ENCODE results near the gene KRT9. TPM values are rescaled to one million over a fixed set of nuclear protein-coding genes. Genes with fewer than 3 reads are reported as not detected.

Gene KRT9
- total and polyA plus RNA-seq, 9 donors, result 0.12 TPM; not detected in 8

DNA sequence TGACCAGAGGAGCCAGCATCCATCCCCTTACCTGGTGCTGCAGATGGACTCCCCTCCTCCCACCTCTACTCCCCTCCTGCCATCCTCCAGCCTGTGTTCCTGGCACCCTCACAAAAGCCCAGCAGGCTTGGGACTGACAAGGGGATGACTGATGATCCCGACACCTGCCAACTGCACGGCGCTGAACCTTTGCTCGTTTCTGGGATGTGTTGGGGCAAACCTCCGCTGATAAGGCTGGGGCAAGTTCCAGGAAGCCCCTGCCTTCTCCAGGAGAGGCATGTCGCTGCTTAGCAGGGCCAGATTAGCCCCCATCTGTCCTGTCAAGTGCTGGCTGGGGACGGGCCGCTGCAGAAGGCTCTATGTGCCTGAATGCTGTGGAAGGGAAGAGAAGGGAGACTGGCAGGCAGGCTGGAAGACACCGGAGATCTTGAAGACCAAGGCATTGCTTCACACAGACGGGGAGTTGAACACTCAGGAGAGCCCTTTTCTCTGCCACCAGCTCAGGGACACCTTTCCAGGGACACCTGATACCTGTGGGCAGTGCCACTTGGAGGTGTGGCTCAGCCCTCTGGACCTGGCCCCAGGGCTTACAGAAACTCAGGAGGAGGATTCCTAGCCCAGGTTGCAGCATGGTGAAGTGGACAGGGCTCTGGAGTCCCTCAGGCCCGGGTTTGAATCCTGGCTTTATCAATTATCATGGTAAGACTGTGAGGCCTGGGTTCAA lies 52.2 kb downstream of the KRT9 start:
- H3K27ac ChIP-seq (ENCODE audit: low read length), result no peak overlapping the region
- no peak for DNase-seq
- H3K4me1 ChIP-seq (ENCODE audit: control insufficient read depth, insufficient read depth, low read length), result peaks cover 10% of the 10 kb centered on the region
- no peaks in the 10 kb centered on the region for H3K9me3 ChIP-seq (replicated peaks; ENCODE audit: control insufficient read depth, low read depth, low read length)
- H3K4me3 ChIP-seq (ENCODE audit: low read length), result no peak overlapping the region
- peaks cover 25% of the 10 kb centered on the region for H3K27me3 ChIP-seq (ENCODE audit: control insufficient read depth, insufficient read depth, low read length)
- no peaks in the 10 kb centered on the region for H3K36me3 ChIP-seq (ENCODE audit: control insufficient read depth, insufficient read depth, low read length)
- WGBS (ENCODE audit: insufficient coverage), result 43% methylated on average over 9 of the region's 11 CpGs

DNA sequence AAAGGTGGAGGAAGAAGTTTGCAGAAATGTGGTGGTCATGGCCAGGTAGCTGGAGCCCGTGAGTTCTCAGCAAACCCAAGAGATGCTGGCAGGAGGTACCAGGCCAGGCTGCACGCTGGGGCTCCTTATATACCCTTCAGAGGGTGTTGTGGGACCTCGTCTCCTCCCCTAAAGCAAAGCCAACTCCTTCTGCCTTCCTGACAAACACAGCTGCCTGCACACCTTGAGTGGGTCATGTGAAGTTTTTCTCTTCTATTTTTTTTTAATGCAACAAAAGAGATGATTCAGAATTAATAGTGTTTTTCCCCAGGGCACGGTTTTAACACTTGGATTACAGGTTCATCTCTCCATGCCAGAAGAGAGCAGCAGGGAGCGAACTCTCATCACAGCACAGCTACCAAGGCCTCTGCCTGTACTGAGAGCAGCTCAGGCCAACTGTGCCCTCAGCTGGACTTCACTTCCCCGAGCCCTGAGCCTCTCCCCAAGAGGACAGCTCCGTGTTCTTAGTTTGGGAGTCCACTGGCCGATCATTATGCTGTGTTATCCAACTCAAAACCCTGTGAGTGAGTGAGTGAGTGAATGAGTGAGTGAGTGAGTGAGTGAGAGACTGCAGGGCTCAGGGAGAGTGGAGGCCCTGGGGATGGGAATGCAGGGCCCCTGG lies 52.9 kb downstream of the KRT9 start, which contains the start of gene KRT15:
KRT15 (minus strand) TSS at position 102 of the 661 bp plus-strand sequence; CDS start at position 39, 63 bp downstream.
- no peaks in the 10 kb centered on the region for H3K36me3 ChIP-seq (ENCODE audit: control insufficient read depth, insufficient read depth, low read length)
- H3K27ac ChIP-seq (ENCODE audit: low read length), result no peak within 1 kb of the TSS
- peaks cover 20% of the 10 kb centered on the region for H3K27me3 ChIP-seq (ENCODE audit: control insufficient read depth, insufficient read depth, low read length)
- 46% methylated on average over 5 of the region's 8 CpGs for WGBS (ENCODE audit: insufficient coverage)
- no peak within 1 kb of the TSS for H3K4me3 ChIP-seq (ENCODE audit: low read length)
- DNase-seq, result no peak
- H3K9me3 ChIP-seq (replicated peaks; ENCODE audit: control insufficient read depth, low read depth, low read length), result no peaks in the 10 kb centered on the region
- peaks cover 10% of the 10 kb centered on the region for H3K4me1 ChIP-seq (ENCODE audit: control insufficient read depth, insufficient read depth, low read length)

DNA sequence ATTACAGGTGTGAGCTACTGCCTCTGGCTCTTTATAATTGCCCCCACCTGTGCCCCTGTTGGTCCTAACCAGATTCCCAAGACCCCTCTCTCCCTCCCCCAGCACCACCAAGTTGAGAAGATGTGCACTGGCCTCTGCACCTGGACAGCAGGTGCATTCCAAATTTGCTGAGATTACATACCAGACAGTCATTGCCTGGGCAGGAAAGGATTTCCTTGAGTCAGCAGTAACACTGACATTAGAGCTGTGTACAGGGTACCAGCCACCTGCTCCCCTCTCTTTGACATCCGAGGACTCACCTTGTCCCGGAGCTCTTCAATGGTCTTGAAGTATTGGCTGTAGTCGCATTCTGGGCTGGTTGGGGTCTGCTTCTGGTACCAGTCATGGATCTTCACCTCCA lies 53.8 kb downstream of the KRT9 start:
- Histone ChIP-seq H3K27me3 (ENCODE audit: control insufficient read depth, insufficient read depth, low read length) (peaks cover 18% of the 10 kb centered on the region), H3K9me3 (replicated peaks; ENCODE audit: control insufficient read depth, low read depth, low read length) (no peaks in the 10 kb centered on the region), H3K27ac (ENCODE audit: low read length) (no peak overlapping the region), H3K4me3 (ENCODE audit: low read length) (no peak overlapping the region), H3K4me1 (ENCODE audit: control insufficient read depth, insufficient read depth, low read length) (peaks cover 10% of the 10 kb centered on the region), H3K36me3 (ENCODE audit: control insufficient read depth, insufficient read depth, low read length) (no peaks in the 10 kb centered on the region)
- WGBS (ENCODE audit: insufficient coverage), result 100% methylated on average over 3 of the region's 3 CpGs
- DNase-seq, result no peak

DNA sequence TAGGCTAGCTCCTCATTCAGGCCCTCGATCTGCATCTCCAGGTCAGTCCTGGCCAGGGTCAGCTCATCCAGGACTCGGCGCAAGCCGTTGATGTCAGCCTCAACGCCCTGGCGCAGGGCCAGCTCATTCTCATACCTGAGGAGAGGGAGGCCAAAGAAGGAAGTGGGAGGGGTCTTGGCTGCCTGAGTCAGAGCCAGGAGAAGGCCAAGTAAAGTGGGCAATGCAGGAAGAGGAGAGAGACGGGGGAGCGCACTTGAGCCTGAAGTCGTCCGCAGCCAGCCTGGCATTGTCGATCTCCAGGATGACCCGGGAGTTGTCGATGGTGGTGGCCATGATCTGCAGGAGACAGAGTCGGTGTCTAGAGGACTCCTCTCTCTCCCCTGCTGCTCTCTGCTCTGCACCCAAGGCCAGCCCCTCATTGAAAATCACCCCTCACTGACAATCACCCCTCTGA lies 55.0 kb downstream of the KRT9 start:
- no peak overlapping the region for H3K4me3 ChIP-seq (ENCODE audit: low read length)
- WGBS (ENCODE audit: insufficient coverage), result 80% methylated on average over 14 of the region's 14 CpGs
- peaks cover 10% of the 10 kb centered on the region for H3K4me1 ChIP-seq (ENCODE audit: control insufficient read depth, insufficient read depth, low read length)
- H3K27me3 ChIP-seq (ENCODE audit: control insufficient read depth, insufficient read depth, low read length), result peaks cover 14% of the 10 kb centered on the region
- H3K9me3 ChIP-seq (replicated peaks; ENCODE audit: control insufficient read depth, low read depth, low read length), result no peaks in the 10 kb centered on the region
- DNase-seq, result no peak
- no peaks in the 10 kb centered on the region for H3K36me3 ChIP-seq (ENCODE audit: control insufficient read depth, insufficient read depth, low read length)
- no peak overlapping the region for H3K27ac ChIP-seq (ENCODE audit: low read length)

DNA sequence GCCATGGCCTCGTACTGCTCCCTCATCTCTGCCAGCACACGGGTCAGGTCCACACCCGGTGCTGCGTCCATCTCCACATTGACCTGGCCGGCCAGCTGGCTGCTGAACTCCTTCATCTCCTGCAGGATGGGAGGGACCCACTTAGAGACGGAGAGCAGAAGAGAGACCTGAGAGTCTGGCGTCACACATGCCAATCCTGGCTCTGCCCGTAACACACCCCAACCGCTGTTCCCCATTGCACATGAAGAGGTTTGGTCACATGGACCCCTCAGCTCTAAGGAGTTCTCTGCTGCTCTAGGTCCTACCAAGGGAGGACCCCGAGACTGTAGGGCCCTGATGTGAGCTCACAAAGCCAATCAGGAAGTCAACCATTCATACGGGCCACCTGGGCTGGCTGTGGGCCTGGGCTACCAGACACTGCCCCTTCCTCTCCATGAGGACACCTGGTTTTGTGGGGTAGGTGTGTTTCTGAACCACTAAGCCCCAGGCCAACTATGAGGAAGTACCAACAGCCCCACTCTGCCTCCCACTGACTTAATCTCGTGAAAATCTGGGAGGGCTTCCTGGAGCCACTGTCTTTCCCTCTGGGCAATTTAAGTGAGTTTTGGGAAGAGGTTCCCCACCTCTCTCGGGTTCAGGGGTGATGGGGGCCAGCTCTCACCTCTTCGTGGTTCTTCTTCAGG lies 55.6 kb downstream of the KRT9 start:
- Histone ChIP-seq H3K36me3 (ENCODE audit: control insufficient read depth, insufficient read depth, low read length) (no peaks in the 10 kb centered on the region), H3K4me1 (ENCODE audit: control insufficient read depth, insufficient read depth, low read length) (peaks cover 5% of the 10 kb centered on the region), H3K27me3 (ENCODE audit: control insufficient read depth, insufficient read depth, low read length) (peaks cover 14% of the 10 kb centered on the region), H3K4me3 (ENCODE audit: low read length) (no peak overlapping the region), H3K27ac (ENCODE audit: low read length) (no peak overlapping the region), H3K9me3 (replicated peaks; ENCODE audit: control insufficient read depth, low read depth, low read length) (no peaks in the 10 kb centered on the region)
- 85% methylated on average over 11 of the region's 14 CpGs for WGBS (ENCODE audit: insufficient coverage)
- no peak for DNase-seq

Other genes with a start within 250 kb of the KRT9 start
- not detected for gene KRT33A, start 221.2 kb downstream of the KRT9 start, total RNA-seq
- gene KRT33A, start 221.2 kb downstream of the KRT9 start, polyA plus RNA-seq (ENCODE audit: insufficient read depth in 1 of 8, insufficient read length in 8 of 8, low replicate concordance in 1 of 8), result not detected
- gene KRT33B, start 202.2 kb downstream of the KRT9 start, total RNA-seq, result 0.09 TPM
- gene KRT33B, start 202.2 kb downstream of the KRT9 start, polyA plus RNA-seq (ENCODE audit: insufficient read depth in 1 of 8, insufficient read length in 8 of 8, low replicate concordance in 1 of 8), result under 1 TPM; 0.08 to 0.37 (median 0.19) TPM
- gene KRT34, start 189.8 kb downstream of the KRT9 start, total RNA-seq, result not detected
- not detected for gene KRT34, start 189.8 kb downstream of the KRT9 start, polyA plus RNA-seq (ENCODE audit: insufficient read depth in 1 of 8, insufficient read length in 8 of 8, low replicate concordance in 1 of 8)
- gene KRT31, start 174.5 kb downstream of the KRT9 start, total RNA-seq, result 3.3 TPM
- gene KRT31, start 174.5 kb downstream of the KRT9 start, polyA plus RNA-seq (ENCODE audit: insufficient read depth in 1 of 8, insufficient read length in 8 of 8, low replicate concordance in 1 of 8), result 1 to 10 TPM; 3.9 to 6.4 (median 5.7) TPM
- gene KRT37, start 147.5 kb downstream of the KRT9 start, total RNA-seq, result not detected
- gene KRT37, start 147.5 kb downstream of the KRT9 start, polyA plus RNA-seq (ENCODE audit: insufficient read depth in 1 of 8, insufficient read length in 8 of 8, low replicate concordance in 1 of 8), result not detected
- gene KRT38, start 131.1 kb downstream of the KRT9 start, total RNA-seq, result not detected
- gene KRT38, start 131.1 kb downstream of the KRT9 start, polyA plus RNA-seq (ENCODE audit: insufficient read depth in 1 of 8, insufficient read length in 8 of 8, low replicate concordance in 1 of 8), result not detected
- not detected for gene KRT32, start 104.7 kb downstream of the KRT9 start, total RNA-seq
- gene KRT32, start 104.7 kb downstream of the KRT9 start, polyA plus RNA-seq (ENCODE audit: insufficient read depth in 1 of 8, insufficient read length in 8 of 8, low replicate concordance in 1 of 8), result not detected
- not detected for gene KRT35, start 90.9 kb downstream of the KRT9 start, total RNA-seq
- under 1 TPM in 1 of 8 donors, not detected in 7; 0.08 TPM for gene KRT35, start 90.9 kb downstream of the KRT9 start, polyA plus RNA-seq (ENCODE audit: insufficient read depth in 1 of 8, insufficient read length in 8 of 8, low replicate concordance in 1 of 8)
- not detected for gene KRT36, start 82.1 kb downstream of the KRT9 start, total RNA-seq
- gene KRT36, start 82.1 kb downstream of the KRT9 start, polyA plus RNA-seq (ENCODE audit: insufficient read depth in 1 of 8, insufficient read length in 8 of 8, low replicate concordance in 1 of 8), result not detected
- 0.13 TPM for gene KRT13, start 66.4 kb downstream of the KRT9 start, total RNA-seq
- gene KRT13, start 66.4 kb downstream of the KRT9 start, polyA plus RNA-seq (ENCODE audit: insufficient read depth in 1 of 8, insufficient read length in 8 of 8, low replicate concordance in 1 of 8), result 100 to 1,000 TPM in 1 of 8 donors, 1 to 10 TPM in 1, under 1 TPM in 5, not detected in 1; 0.16 to 177 (median 0.73) TPM
- gene KRT15, start 53.2 kb downstream of the KRT9 start, total RNA-seq, result 0.31 TPM
- gene KRT15, start 53.2 kb downstream of the KRT9 start, polyA plus RNA-seq (ENCODE audit: insufficient read depth in 1 of 8, insufficient read length in 8 of 8, low replicate concordance in 1 of 8), result 10 to 100 TPM in 1 of 8 donors, 1 to 10 TPM in 1, under 1 TPM in 4, not detected in 2; 0.04 to 68.8 (median 0.20) TPM
- 0.62 TPM for gene KRT19, start 43.8 kb downstream of the KRT9 start, total RNA-seq
- 10 to 100 TPM in 1 of 8 donors, 1 to 10 TPM in 4, under 1 TPM in 3; 0.31 to 45.2 (median 1.1) TPM for gene KRT19, start 43.8 kb downstream of the KRT9 start, polyA plus RNA-seq (ENCODE audit: insufficient read depth in 1 of 8, insufficient read length in 8 of 8, low replicate concordance in 1 of 8)
- 0.04 TPM for gene KRT14, start 14.8 kb upstream of the KRT9 start, total RNA-seq
- gene KRT14, start 14.8 kb upstream of the KRT9 start, polyA plus RNA-seq (ENCODE audit: insufficient read depth in 1 of 8, insufficient read length in 8 of 8, low replicate concordance in 1 of 8), result 10 to 100 TPM in 1 of 8 donors, 1 to 10 TPM in 1, under 1 TPM in 5, not detected in 1; 0.24 to 49.4 (median 0.61) TPM
- gene KRT16, start 40.7 kb upstream of the KRT9 start, total RNA-seq, result not detected
- gene KRT16, start 40.7 kb upstream of the KRT9 start, polyA plus RNA-seq (ENCODE audit: insufficient read depth in 1 of 8, insufficient read length in 8 of 8, low replicate concordance in 1 of 8), result under 1 TPM in 1 of 8 donors, not detected in 7; 0.83 TPM
- 1.6 TPM for gene KRT17, start 52.5 kb upstream of the KRT9 start, total RNA-seq
- 100 to 1,000 TPM in 1 of 8 donors, 10 to 100 TPM in 1, 1 to 10 TPM in 4, under 1 TPM in 2; 0.72 to 243 (median 1.6) TPM for gene KRT17, start 52.5 kb upstream of the KRT9 start, polyA plus RNA-seq (ENCODE audit: insufficient read depth in 1 of 8, insufficient read length in 8 of 8, low replicate concordance in 1 of 8)
- 224 TPM for gene EIF1, start 116.8 kb upstream of the KRT9 start, total RNA-seq
- gene EIF1, start 116.8 kb upstream of the KRT9 start, polyA plus RNA-seq (ENCODE audit: insufficient read depth in 1 of 8, insufficient read length in 8 of 8, low replicate concordance in 1 of 8), result 100 to 1,000 TPM; 764 to 855 (median 812) TPM
- not detected for gene GAST, start 140.3 kb upstream of the KRT9 start, total RNA-seq
- under 1 TPM in 1 of 8 donors, not detected in 7; 0.79 TPM for gene GAST, start 140.3 kb upstream of the KRT9 start, polyA plus RNA-seq (ENCODE audit: insufficient read depth in 1 of 8, insufficient read length in 8 of 8, low replicate concordance in 1 of 8)
- gene HAP1, start 162.6 kb upstream of the KRT9 start, total RNA-seq, result 0.04 TPM
- under 1 TPM in 4 of 8 donors, not detected in 4; 0.04 to 0.09 (median 0.05) TPM for gene HAP1, start 162.6 kb upstream of the KRT9 start, polyA plus RNA-seq (ENCODE audit: insufficient read depth in 1 of 8, insufficient read length in 8 of 8, low replicate concordance in 1 of 8)
- gene JUP, start 214.7 kb upstream of the KRT9 start, total RNA-seq, result 18.6 TPM
- 10 to 100 TPM; 27.6 to 65.2 (median 37.3) TPM for gene JUP, start 214.7 kb upstream of the KRT9 start, polyA plus RNA-seq (ENCODE audit: insufficient read depth in 1 of 8, insufficient read length in 8 of 8, low replicate concordance in 1 of 8)
- gene P3H4, start 239.9 kb upstream of the KRT9 start, total RNA-seq, result 39.7 TPM
- gene P3H4, start 239.9 kb upstream of the KRT9 start, polyA plus RNA-seq (ENCODE audit: insufficient read depth in 1 of 8, insufficient read length in 8 of 8, low replicate concordance in 1 of 8), result 10 to 100 TPM; 35.5 to 68.4 (median 47.0) TPM
- gene FKBP10, start 240.9 kb upstream of the KRT9 start, total RNA-seq, result 141 TPM
- 100 to 1,000 TPM; 113 to 226 (median 154) TPM for gene FKBP10, start 240.9 kb upstream of the KRT9 start, polyA plus RNA-seq (ENCODE audit: insufficient read depth in 1 of 8, insufficient read length in 8 of 8, low replicate concordance in 1 of 8)